Stimulated activated naive CD8-positive, alpha-beta T cell treated with anti-CD3 and anti-CD28 coated beads, Interleukin-15, Interleukin-2, amounts not matched to agents 100 U/mL and 50 U/mL, for 24 hours (primary cell): Measurements from ENCODE around the gene SEMA4D.
A peak's percentile ranks its signal among the peaks of the same experiment; 100 is the strongest.

ENCODE experiments used
- ATAC-seq: fragments of 150-1000 bp; cut with Tn5 transposase; one replicate; pipeline ENCODE4 v1.10.0; 2021
- DNase-seq: peaks from one replicate; pipeline ENCODE4 v3.0.0; 2021

Gene SEMA4D

GRCh38 chr9:89497978-89498851, at the start of gene SEMA4D:
Gene SEMA4D, minus strand, starts transcription at chr9:89498113. Its CDS starts 92,657 bp downstream, at chr9:89405456.
- DNase-seq = peak; percentile 82
- peak; percentile 34 for ATAC-seq

- DNase-seq (no peak), ATAC-seq (no peak)
These were observed 49.1 kb upstream of the SEMA4D start for GRCh38 chr9:89547000-89547399.

- DNase-seq = no peak
- ATAC-seq = no peak
These were observed 46.4 kb upstream of the SEMA4D start for GRCh38 chr9:89544279-89544661.

- ATAC-seq (no peak), DNase-seq (no peak)
These were observed 45.8 kb upstream of the SEMA4D start for GRCh38 chr9:89543621-89544278.

GRCh38 chr9:89543111-89543510, 45.2 kb upstream of the SEMA4D start:
- no peak for DNase-seq
- no peak for ATAC-seq

GRCh38 chr9:89542401-89543021, 44.6 kb upstream of the SEMA4D start:
- DNase-seq (no peak), ATAC-seq (peak; percentile 23)

GRCh38 chr9:89541798-89542197, 43.9 kb upstream of the SEMA4D start:
- ATAC-seq = no peak
- no peak for DNase-seq

- no peak for DNase-seq
- no peak for ATAC-seq
These were observed 41.5 kb upstream of the SEMA4D start for GRCh38 chr9:89539374-89539773.

- DNase-seq (no peak), ATAC-seq (no peak)
These were observed 41.0 kb upstream of the SEMA4D start for GRCh38 chr9:89538871-89539270.

- DNase-seq = no peak
- ATAC-seq = no peak
These were observed 39.3 kb upstream of the SEMA4D start for GRCh38 chr9:89537166-89537565.

- ATAC-seq (peak; percentile 62), DNase-seq (peak; percentile 52)
These were observed 38.7 kb upstream of the SEMA4D start for GRCh38 chr9:89536600-89536999.

GRCh38 chr9:89536145-89536574, 38.2 kb upstream of the SEMA4D start:
- ATAC-seq = peak; percentile 48
- DNase-seq = no peak

GRCh38 chr9:89535461-89535860, 37.5 kb upstream of the SEMA4D start:
- DNase-seq (no peak), ATAC-seq (no peak)

- no peak for ATAC-seq
These were observed 36.8 kb upstream of the SEMA4D start for GRCh38 chr9:89534515-89535287.

GRCh38 chr9:89533411-89534095, 35.6 kb upstream of the SEMA4D start:
- DNase-seq = no peak
- ATAC-seq = no peak

More at GRCh38 chr9:89534515-89535287, 36.8 kb upstream of the SEMA4D start:
- DNase-seq = no peak

- no peak for DNase-seq
- ATAC-seq = no peak
These were observed 35.0 kb upstream of the SEMA4D start for GRCh38 chr9:89532944-89533343.

- DNase-seq (peak; percentile 55), ATAC-seq (peak; percentile 83)
These were observed 34.6 kb upstream of the SEMA4D start for GRCh38 chr9:89532478-89532877.

GRCh38 chr9:89531766-89532165, 33.9 kb upstream of the SEMA4D start:
- ATAC-seq (no peak), DNase-seq (no peak)

- ATAC-seq = no peak
- no peak for DNase-seq
These were observed 32.8 kb upstream of the SEMA4D start for GRCh38 chr9:89530726-89531125.

- ATAC-seq (peak; percentile 62), DNase-seq (no peak)
These were observed 31.5 kb upstream of the SEMA4D start for GRCh38 chr9:89529243-89530035.

- DNase-seq = no peak
- ATAC-seq = no peak
These were observed 30.6 kb upstream of the SEMA4D start for GRCh38 chr9:89528540-89528939.
